Suprapubic skin (tissue), 4 donors: ENCODE measurements around the gene MAST4.

Experiments used
- POLR2A ChIP-seq, 2 donors: fragments of 450-650 bp; IDR thresholded peaks; one replicate each; pipeline ENCODE4 v1.6.1; 2017; ENCODE audit warnings: antibody characterized with exemption in 2 of 2, mild to moderate bottlenecking in 2 of 2, moderate library complexity in 2 of 2
- POLR2AphosphoS5 ChIP-seq, 3 donors: sonication (generic); formaldehyde crosslinking; IDR thresholded peaks; one replicate each; pipeline ENCODE4 v1.6.1; 2017; ENCODE audit warnings: antibody characterized with exemption in 3 of 3

DNA sequence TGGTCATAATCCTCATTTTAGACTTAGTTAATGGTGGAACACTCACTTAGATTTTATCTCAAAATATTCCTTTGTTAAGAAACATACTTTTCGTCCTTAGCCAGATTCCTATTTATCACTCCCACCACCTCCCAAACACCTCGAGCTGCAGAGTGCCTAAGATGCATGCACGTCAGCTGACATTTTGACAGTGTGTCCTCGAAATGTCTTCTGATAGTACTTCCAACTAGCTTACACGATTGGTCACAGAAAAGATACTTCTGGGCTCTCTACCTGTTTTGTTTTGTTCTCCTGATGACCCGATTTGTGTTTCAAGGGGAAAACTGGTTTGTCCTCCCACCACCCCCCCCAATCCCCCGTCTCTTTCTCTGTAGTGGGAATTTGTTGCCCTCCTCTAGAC is 230.1 kb downstream of the MAST4 start:
- TF ChIP-seq POLR2AphosphoS5 (IDR thresholded peaks at IDR 0.05): no peak
- TF ChIP-seq POLR2A (IDR thresholded peaks at IDR 0.05): no peak
